GM12872 (cell line): ENCODE measurements around the gene CCDC88A.

Source experiments
- CTCF ChIP-seq: IDR thresholded peaks from 3 replicates; pipeline ENCODE4 v1.5.1; 2011; ENCODE audit warnings: low read depth, mild to moderate bottlenecking, low read length, moderate library complexity; ENCODE audit not compliant: insufficient read depth

The CCDC88A gene

GRCh38 chr2:55268907-55269644 lies 150.6 kb downstream of the CCDC88A start, which contains the start of gene MTIF2:
MTIF2 (minus strand) TSS chr2:55269231; CDS start chr2:55263858, 5,373 bp downstream.
- 0 out of 3 replicates have a peak, but pooled peaks have one; percentile 25 for TF ChIP-seq CTCF

- peak; percentile 13; the same call in 1 of the 3 replicates for TF ChIP-seq CTCF
Observed at GRCh38 chr2:55268288-55268906, 151.3 kb downstream of the CCDC88A start.

GRCh38 chr2:55252832-55253231 lies 166.8 kb downstream of the CCDC88A start:
- no peak for TF ChIP-seq CTCF

- TF ChIP-seq CTCF = no peak
Observed at GRCh38 chr2:55247025-55247424, 172.6 kb downstream of the CCDC88A start.

GRCh38 chr2:55245411-55245810 lies 174.2 kb downstream of the CCDC88A start:
- TF ChIP-seq CTCF = no peak

GRCh38 chr2:55242617-55243016 lies 177.0 kb downstream of the CCDC88A start:
- no peak for TF ChIP-seq CTCF

- TF ChIP-seq CTCF = no peak
Observed at GRCh38 chr2:55239656-55240222, 179.9 kb downstream of the CCDC88A start.
